ENCODE measurements around the gene STK38. TPM values are rescaled to one million over a fixed set of nuclear protein-coding genes. Genes with fewer than 3 reads are reported as not detected.

The STK38 gene
- total RNA-seq, 2 donors from 2014 or later, result 23.1 to 23.2 TPM

DNA sequence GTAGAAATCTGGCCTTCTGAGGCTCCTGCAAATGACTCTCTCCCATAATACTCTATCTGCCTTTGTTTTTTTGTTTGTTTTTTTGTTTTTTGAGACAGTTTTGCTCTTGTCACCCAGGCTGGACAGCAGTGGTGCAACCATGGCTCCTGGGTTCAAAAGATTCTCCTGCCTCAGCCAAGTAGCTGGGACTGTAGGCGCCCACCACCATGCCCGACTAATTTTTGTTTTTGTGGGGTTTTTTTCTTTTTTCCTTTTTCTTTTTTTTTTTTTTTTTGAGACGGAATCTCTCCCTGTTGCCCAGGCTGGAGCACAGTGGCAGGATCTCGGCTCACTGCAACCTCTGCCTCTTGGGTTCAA, 16.6 kb upstream of the STK38 start:
- no peaks in the 10 kb centered on the region for H3K9me3 ChIP-seq
- H3K27ac ChIP-seq, result no peak overlapping the region
- TF ChIP-seq, protein P1, sequence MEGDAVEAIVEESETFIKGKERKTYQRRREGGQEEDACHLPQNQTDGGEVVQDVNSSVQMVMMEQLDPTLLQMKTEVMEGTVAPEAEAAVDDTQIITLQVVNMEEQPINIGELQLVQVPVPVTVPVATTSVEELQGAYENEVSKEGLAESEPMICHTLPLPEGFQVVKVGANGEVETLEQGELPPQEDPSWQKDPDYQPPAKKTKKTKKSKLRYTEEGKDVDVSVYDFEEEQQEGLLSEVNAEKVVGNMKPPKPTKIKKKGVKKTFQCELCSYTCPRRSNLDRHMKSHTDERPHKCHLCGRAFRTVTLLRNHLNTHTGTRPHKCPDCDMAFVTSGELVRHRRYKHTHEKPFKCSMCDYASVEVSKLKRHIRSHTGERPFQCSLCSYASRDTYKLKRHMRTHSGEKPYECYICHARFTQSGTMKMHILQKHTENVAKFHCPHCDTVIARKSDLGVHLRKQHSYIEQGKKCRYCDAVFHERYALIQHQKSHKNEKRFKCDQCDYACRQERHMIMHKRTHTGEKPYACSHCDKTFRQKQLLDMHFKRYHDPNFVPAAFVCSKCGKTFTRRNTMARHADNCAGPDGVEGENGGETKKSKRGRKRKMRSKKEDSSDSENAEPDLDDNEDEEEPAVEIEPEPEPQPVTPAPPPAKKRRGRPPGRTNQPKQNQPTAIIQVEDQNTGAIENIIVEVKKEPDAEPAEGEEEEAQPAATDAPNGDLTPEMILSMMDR (IDR thresholded peaks at IDR 0.05), result no peak

GRCh38 chr6:36563237-36563927, 16.1 kb upstream of the STK38 start:
- Histone ChIP-seq H3K4me1 (ENCODE audit: control insufficient read depth in 1 of 2, low read depth in 2 of 2) (no peaks in the 10 kb centered on the region), H3K36me3 (no peaks in the 10 kb centered on the region), H3K27ac (no peak overlapping the region), H3K4me3 (no peak overlapping the region), H3K9me3 (no peaks in the 10 kb centered on the region), H3K27me3 (replicated peaks; ENCODE audit: insufficient read depth) (no peaks in the 10 kb centered on the region)
- TF ChIP-seq, protein P1 (IDR thresholded peaks at IDR 0.05), result no peak
- ATAC-seq (ENCODE audit: insufficient number of reproducible peaks, low FRiP score, low read depth) (no peak), DNase-seq (ENCODE audit: low spot score) (no peak)

More for the DNA sequence above, 16.6 kb upstream of the STK38 start:
- Histone ChIP-seq H3K36me3 (no peaks in the 10 kb centered on the region), H3K27me3 (replicated peaks; ENCODE audit: insufficient read depth) (no peaks in the 10 kb centered on the region), H3K4me1 (ENCODE audit: control insufficient read depth in 1 of 2, low read depth in 2 of 2) (no peaks in the 10 kb centered on the region), H3K4me3 (no peak overlapping the region)
- DNase-seq (ENCODE audit: low spot score) (no peak), ATAC-seq (ENCODE audit: insufficient number of reproducible peaks, low FRiP score, low read depth) (no peak)

DNA sequence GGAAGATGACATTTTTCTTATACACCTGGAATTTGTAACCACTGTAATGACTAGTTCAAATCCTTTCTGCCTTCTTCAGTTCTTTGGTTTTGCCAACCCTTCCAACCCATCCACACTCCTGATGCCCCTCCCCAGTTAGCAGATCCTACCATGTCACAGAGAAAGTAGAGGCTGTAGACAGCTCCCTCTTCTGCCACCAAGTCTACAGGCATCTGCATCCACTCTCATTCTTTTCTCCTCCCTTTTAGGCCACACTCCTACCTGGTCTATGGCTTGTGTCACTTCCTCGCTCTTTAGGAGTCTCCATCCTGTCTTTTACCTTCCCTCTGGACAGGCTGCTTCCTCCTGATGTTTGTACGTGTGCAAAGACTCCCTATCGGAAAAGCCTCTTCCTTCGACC, 13.5 kb upstream of the STK38 start:
- no peak for DNase-seq (ENCODE audit: low spot score)
- Histone ChIP-seq H3K9me3 (no peaks in the 10 kb centered on the region), H3K4me3 (no peak overlapping the region), H3K27me3 (replicated peaks; ENCODE audit: insufficient read depth) (no peaks in the 10 kb centered on the region), H3K4me1 (ENCODE audit: control insufficient read depth in 1 of 2, low read depth in 2 of 2) (no peaks in the 10 kb centered on the region), H3K27ac (no peak overlapping the region), H3K36me3 (no peaks in the 10 kb centered on the region)
- TF ChIP-seq, protein P1 (IDR thresholded peaks at IDR 0.05), result no peak
- no peak for ATAC-seq (ENCODE audit: insufficient number of reproducible peaks, low FRiP score, low read depth)

DNA sequence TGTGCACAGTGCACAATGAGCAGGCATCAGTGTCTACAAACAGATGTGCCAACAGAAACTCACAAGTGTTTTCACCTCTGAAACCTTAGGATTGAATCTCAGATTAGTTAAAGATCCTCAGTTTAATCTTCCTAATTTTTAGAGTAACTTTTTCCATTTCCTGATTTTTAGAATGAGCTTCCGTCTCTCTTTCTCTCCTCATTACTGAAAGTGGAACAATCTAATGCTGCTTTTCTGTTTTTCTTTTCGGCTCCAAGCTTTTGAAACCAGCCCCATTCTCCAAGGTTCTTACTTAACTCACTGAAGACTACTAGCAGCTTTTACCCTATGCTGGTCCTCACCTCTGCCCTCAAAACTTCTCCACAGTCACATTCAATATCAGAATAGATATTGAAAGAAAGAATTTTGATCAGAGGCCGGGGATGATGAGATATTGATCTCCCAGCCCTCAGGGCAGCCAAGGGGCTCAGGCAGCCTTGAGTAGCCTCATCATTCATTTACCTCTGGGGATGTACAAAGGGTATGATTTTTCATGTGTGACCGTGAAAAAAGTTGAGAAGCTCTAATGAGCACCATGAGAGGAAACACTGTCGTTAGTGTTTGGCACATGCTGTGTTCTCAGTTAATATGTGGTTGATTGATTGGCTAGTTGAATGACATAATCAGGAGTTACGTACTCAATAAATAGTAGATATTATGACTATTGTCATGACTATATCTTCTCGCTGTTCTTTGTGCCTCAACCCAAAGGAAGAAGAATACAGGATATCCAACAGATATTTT, 11.9 kb upstream of the STK38 start:
- Histone ChIP-seq H3K4me1 (ENCODE audit: control insufficient read depth in 1 of 2, low read depth in 2 of 2) (peaks cover 0 to 10% of the 10 kb centered on the region in 2 donors), H3K36me3 (no peaks in the 10 kb centered on the region), H3K27ac (no peak overlapping the region), H3K27me3 (replicated peaks; ENCODE audit: insufficient read depth) (no peaks in the 10 kb centered on the region), H3K9me3 (no peaks in the 10 kb centered on the region), H3K4me3 (no peak overlapping the region)
- no peak for ATAC-seq (ENCODE audit: insufficient number of reproducible peaks, low FRiP score, low read depth)
- DNase-seq (ENCODE audit: low spot score), result no peak
- TF ChIP-seq, protein P1 (IDR thresholded peaks at IDR 0.05), result no peak

- no peak for DNase-seq (ENCODE audit: low spot score)
- Histone ChIP-seq H3K4me3 (no peak overlapping the region), H3K27ac (no peak overlapping the region), H3K4me1 (ENCODE audit: control insufficient read depth in 1 of 2, low read depth in 2 of 2) (peaks cover 0 to 10% of the 10 kb centered on the region in 2 donors), H3K9me3 (no peaks in the 10 kb centered on the region), H3K36me3 (no peaks in the 10 kb centered on the region), H3K27me3 (replicated peaks; ENCODE audit: insufficient read depth) (no peaks in the 10 kb centered on the region)
- no peak for ATAC-seq (ENCODE audit: insufficient number of reproducible peaks, low FRiP score, low read depth)
- TF ChIP-seq, protein P1 (IDR thresholded peaks at IDR 0.05), result no peak
Observed at GRCh38 chr6:36556281-36556680, 9.0 kb upstream of the STK38 start.

All from thoracic aorta (tissue), 2 donors.